Cardiac fibroblast (primary cell): Measurements from ENCODE around the gene KLHL7.

Experiments
- DNase-seq, 2 donors: peaks; one replicate each; pipeline versions ENCODE4 v3.0.0 to v3.0.0-alpha.2; 2010; ENCODE audit warnings: low read depth in 2 of 2
- H3K4me3 ChIP-seq, 2 donors: replicated peaks in 1 of 2; 1 replicate in 1 of 2; 2 replicates in 1 of 2; pipeline ENCODE4 v1.5.1; 2011; ENCODE audit warnings: low read depth in 2 of 2, low read length in 2 of 2, mild to moderate bottlenecking in 2 of 2, moderate library complexity in 1 of 2
- CTCF ChIP-seq: IDR thresholded peaks from one replicate; pipeline ENCODE4 v1.5.1; 2011; ENCODE audit warnings: low read depth, mild to moderate bottlenecking, low read length, inconsistent platforms

KLHL7 gene

DNA sequence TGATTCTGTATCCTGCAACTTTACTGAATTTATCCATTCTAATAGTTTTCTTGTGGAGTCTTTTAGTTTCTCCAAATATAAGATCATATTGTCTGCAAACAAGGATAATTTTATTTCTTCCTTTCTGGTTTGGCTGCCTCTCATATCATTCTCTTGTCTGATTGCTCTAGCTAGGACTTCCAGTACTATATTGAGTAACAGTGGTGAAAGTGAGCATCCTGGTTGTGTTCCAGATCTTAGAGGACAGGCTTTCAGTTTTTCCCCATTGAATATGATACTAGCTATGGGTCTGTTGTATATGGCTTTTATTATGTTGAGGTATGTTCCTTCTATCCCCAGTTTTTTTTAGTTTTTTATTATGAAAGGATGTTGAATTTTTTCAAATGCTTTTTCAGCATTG, 28.2 kb downstream of the KLHL7 start:
- peak in 1 of 2 donors; percentile 6 for DNase-seq
- no peak overlapping the region for H3K4me3 ChIP-seq
- TF ChIP-seq CTCF = no peak

DNA sequence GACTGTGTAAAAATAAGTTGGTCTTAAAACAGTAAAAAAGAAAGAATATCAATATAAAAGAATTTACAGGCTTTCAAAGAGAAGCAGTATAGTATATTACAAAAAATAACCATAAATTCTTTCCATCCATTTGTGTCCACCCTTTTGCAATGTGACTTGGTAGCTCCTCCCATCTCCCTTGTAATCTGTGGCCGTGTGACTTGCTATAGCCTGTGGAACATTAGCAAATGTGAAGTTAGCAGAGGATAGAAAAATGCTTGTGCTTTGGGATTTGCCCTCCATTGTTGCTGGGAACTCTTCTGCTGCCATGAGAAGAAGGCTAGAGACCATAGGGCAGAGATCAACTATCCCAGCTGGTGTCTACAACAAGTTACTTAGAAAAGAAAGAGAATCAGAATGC, 30.2 kb downstream of the KLHL7 start:
- no peak for TF ChIP-seq CTCF
- H3K4me3 ChIP-seq = no peak overlapping the region

DNA sequence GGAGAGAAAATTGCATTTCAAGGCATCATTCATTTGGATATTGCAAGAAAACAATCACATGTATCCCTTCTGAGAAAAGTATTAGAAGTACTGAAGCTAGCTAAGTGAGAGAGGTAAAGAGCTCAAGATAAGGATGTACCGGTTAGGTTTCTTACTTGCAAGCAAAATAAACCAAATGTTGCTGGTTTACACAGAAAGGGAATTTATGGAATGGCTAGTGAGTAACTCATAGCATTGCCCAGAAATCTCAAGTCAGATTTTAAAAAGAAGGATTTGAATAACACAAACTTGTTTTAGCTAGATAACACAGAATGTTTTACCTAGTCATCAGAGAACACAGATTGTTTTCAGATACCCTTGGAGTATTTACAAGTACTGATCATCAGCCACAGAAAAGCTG, 30.6 kb downstream of the KLHL7 start:
- no peak overlapping the region for H3K4me3 ChIP-seq
- DNase-seq = no peak
- TF ChIP-seq CTCF = no peak

More for the DNA sequence above, 30.2 kb downstream of the KLHL7 start:
- DNase-seq = no peak

DNA sequence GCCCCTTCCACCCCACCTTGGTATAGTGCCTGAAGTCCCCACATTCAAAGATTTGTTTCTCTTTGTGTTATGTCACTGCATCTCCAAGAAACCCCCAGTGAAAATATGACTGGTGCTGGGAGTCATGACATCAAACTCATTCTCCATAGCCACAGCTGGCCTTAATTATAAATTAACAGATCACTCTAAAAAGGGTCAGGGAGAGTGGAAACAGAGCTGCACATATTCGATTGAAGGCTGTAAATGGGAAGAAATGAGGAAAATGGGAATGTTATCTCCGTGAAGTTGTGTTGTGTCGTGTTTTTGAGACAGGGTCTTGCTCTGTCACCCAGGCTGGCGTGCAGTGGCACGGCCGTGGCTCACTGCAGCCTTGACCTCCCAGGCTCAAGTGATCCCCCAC, 52.1 kb downstream of the KLHL7 start:
- DNase-seq = no peak

DNA sequence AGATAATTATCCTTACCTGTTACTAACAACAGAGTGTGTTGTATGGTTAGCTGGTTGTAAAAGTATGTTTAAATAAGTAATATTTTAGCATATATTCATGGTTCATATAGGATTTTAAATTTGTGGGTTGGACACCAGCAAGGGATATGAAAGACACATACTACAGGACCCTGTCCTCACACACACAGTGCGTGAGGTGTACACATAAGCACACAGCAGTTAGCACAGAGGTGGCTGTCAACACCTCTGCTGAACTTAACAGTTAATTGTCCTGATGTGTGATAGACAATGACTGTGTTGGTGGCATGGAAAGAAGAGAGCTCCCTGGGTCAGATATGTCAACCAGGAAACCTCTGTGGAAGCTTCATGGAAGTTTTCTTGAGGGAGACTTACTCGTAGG, 53.0 kb downstream of the KLHL7 start:
- no peak for DNase-seq
- no peak for TF ChIP-seq CTCF
- no peak overlapping the region for H3K4me3 ChIP-seq

More for the DNA sequence above, 52.1 kb downstream of the KLHL7 start:
- no peak overlapping the region for H3K4me3 ChIP-seq
- TF ChIP-seq CTCF = no peak

DNA sequence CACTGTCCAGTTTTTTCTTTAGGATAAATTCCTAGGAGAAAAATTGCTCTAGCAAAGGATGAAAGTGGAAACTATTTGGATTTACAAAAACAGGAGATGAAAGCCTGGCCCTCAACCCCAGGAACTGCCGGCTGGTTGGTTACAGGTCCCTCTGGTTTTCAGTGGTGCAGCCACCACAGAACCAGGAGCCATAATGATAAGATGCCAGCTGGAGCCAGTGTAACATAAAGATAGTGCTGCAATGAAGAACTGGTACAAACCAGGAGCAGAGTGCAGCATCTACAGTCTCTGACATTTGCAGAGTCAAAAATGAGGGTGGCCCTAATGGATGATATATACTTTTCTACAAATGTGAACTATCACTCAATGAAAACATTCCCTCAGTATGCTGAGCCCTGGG, 55.9 kb downstream of the KLHL7 start:
- DNase-seq = no peak
- TF ChIP-seq CTCF = no peak
- no peak overlapping the region for H3K4me3 ChIP-seq

GRCh38 chr7:23164846-23165245, 59.3 kb downstream of the KLHL7 start:
- H3K4me3 ChIP-seq = no peak overlapping the region
- no peak for TF ChIP-seq CTCF
- no peak for DNase-seq
